SKM-1 (cell line): Measurements from ENCODE around the gene OPA1.
"Not testable (repeated sequence)": the region's sequence is repeated elsewhere in the genome, so short reads cannot be mapped to it uniquely, and the experiment has no call there.

ENCODE experiments used
- DNase-seq: peaks from one replicate; lab custom pipeline; 2025; ENCODE audit not compliant: unreplicated experiment; lab: John Stamatoyannopoulos, UW

The OPA1 gene

DNA sequence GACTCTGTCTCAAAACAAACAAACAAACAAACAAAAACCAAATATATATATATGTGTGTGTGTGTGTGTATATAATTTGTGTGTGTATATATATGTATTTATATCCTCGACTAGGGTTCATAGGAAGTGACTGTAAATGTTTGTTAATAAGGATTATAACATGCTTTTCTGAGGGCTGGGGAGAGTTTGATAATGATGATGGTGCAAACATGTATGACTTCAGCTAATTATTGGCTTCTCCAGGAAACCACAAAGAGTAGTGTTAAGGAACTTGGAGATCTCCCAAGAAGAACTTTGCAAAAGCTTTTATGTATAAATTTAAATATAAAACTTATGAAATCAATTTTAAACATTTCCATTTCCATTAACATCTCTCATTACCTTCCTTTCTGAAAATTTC, 3.9 kb upstream of the OPA1 start:
- no peak for DNase-seq

GRCh38 chr3:193589616-193590015, 3.4 kb upstream of the OPA1 start:
- DNase-seq = no peak

- DNase-seq = no peak
Observed at GRCh38 chr3:193590088-193590856, 2.7 kb upstream of the OPA1 start.

GRCh38 chr3:193593668-193594030, 641 bp downstream of the OPA1 start:
- DNase-seq = no peak

DNA sequence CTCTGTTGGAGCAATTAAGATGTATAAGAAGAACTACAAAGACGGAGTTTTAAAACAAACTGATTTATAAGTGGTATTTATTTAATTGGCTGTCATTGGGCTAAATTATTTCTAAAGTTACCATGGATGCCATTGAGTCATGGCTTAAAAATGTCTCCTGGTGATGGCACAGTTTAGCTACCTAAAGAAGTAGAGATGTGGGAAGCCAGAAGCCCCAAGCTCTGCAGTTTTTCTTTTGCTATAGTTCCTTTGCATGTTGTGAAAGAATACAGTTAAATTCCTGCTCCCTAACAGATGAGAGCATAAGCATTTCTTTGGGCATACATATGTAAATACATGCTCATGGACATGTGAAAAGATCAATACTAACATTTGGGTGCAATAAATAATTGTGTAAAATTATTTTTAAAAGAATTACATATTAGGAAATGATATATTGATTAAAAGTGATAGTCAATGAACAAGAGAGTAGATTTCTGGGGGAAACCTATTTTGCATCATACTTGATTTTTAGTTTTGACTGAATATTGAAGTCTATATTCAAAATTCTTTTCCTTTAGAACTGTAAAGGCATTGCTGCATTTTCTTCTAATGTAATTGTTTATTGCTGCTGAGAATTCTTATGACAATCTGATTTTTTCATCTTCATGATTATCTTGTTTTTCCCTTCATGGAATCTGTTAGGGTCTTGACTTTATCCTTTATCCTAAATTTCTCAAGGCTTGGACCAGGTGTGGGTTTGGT, 2.1 kb downstream of the OPA1 start:
- DNase-seq = no peak

- no peak for DNase-seq
Observed at GRCh38 chr3:193595939-193596487, 3.0 kb downstream of the OPA1 start.

GRCh38 chr3:193598202-193598601, 5.2 kb downstream of the OPA1 start:
- DNase-seq = no peak

DNA sequence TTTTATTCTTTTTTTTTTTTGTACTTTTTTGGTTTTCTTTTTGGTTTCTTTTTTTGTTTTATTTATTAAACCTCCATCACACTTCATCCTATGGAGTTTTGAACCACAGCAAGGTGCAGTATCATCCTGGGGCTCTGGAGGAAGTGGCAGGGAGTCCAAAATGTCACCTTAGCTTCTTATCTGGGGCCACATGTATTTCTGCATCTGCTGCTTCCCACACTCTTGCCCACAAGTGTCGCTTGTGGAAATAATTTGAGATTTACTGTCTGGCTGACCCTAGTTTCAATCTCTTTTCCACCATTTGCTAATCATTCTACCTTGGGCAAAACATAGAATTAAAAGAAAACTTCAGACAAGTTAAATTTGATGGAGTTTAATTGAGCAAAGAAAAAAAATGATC, 6.4 kb downstream of the OPA1 start:
- DNase-seq = no peak

GRCh38 chr3:193605876-193606275, 12.9 kb downstream of the OPA1 start:
- DNase-seq = peak; percentile 42

DNA sequence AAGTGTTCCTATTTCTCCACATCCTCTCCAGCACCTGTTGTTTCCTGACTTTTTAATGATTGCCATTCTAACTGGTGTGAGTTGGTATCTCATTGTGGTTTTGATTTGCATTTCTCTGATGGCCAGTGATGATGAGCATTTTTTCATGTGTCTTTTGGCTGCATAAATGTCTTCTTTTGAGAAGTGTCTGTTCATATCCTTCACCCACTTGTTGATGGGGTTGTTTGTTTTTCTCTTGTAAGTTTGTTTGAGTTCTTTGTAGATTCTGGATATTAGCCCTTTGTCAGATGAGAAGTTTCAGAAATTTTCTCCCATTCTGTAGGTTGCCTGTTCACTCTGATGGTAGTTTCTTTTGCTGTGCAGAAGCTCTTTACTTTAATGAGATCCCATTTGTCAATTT, 13.9 kb downstream of the OPA1 start:
- DNase-seq = not testable (repeated sequence)

- DNase-seq = not testable (repeated sequence)
Observed at GRCh38 chr3:193610516-193610915, 17.5 kb downstream of the OPA1 start.

DNA sequence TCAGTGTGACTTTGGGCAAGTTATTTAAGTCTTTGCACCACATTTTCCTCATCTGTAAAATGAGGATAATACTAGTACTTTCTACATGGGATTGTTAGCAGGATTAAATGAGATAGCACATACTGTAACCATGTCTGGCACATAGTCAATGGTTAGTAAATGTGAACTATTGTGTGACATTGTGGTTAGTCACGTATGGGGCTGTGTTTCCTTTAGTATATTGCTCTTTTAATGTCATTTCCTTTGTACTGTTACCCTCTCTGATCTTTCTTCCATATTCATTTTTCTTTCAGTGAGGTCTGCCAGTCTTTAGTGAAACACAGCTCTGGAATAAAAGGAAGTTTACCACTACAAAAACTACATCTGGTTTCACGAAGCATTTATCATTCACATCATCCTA, 21.4 kb downstream of the OPA1 start:
- no peak for DNase-seq

GRCh38 chr3:193617628-193618027, 24.6 kb downstream of the OPA1 start:
- DNase-seq = no peak

- DNase-seq = no peak
Observed at GRCh38 chr3:193620057-193620456, 27.0 kb downstream of the OPA1 start.

GRCh38 chr3:193620650-193621049, 27.6 kb downstream of the OPA1 start:
- no peak for DNase-seq

GRCh38 chr3:193621127-193621526, 28.1 kb downstream of the OPA1 start:
- DNase-seq = no peak

DNA sequence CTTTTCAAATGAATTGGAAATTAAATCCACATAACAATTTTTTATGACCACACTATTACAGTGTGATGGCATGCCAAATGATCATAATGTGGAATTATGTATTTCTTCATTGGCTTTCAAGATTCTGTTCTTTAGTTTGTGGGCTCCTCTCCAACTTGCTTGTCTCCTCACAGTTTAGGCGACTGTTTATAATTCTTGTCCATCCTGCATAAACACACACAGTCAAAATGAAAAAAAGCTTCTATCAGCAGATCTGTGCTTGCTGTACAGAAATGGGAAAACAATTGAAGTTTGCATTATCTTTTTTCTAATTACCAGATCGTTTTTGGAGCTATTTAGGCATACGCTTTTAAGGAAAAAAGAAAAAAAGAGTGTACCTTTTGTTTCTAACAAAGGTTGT, 37.0 kb downstream of the OPA1 start:
- no peak for DNase-seq

DNA sequence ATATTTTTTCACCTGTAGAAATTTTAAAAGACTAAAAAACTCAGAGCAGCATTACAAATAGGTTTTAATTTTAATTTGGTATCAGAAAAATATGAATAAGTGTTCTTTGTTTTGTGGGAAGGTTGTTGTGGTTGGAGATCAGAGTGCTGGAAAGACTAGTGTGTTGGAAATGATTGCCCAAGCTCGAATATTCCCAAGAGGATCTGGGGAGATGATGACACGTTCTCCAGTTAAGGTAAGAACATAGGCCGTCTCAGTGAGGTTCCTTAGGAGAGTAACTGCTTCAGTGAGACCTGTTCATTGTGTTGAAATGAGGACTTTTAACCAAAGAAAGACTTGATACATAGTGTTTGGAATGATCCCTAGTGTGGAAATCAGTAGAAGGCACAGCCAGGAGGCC, 44.8 kb downstream of the OPA1 start:
- no peak for DNase-seq

DNA sequence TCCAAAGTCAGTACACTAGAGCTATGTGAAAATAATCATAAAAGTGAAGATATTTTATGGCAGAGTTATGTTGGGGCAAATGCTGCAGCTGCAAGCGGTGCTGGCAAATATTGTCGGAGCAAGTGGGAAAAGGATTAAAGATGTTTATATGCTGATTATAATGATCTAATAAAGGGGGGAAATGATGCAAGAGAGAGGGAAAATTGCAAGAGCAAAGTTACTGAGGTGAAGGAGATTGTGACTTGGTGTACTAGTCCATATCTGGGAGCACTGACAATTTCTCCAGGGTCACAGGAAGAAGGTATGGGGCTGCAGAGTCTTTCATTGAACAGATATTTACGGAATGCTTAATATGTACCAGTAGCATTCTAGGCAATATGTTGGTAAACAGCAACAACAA, 45.8 kb downstream of the OPA1 start:
- DNase-seq = no peak

GRCh38 chr3:193640165-193640715, 47.2 kb downstream of the OPA1 start:
- DNase-seq = no peak

- DNase-seq = no peak
Observed at GRCh38 chr3:193640728-193641439, 47.9 kb downstream of the OPA1 start.

DNA sequence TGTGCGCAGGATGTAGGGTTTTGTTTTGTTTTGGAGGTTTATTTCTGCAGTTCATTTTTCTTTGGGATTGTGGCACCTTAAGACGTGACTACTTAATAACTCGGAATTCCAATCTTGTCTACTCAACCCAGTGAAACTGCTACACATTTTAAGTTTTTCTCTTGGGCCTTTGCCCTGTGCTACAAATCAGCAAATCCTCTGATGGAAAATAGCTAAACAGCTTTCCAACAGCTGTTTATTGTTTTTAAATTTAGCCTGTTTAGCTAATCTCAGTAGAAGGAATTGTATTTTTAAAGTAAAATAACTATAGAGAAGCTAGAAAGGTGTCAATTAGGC, 48.4 kb downstream of the OPA1 start:
- DNase-seq = no peak
